Measurements from ENCODE around the gene EFNA1.
"Not testable (repeated sequence)": the region's sequence is repeated elsewhere in the genome, so short reads cannot be mapped to it uniquely, and the experiment has no call there.

Gene EFNA1

GRCh38 chr1:155116113-155116764 lies 11.4 kb upstream of the EFNA1 start:
- TF ChIP-seq, protein P1, sequence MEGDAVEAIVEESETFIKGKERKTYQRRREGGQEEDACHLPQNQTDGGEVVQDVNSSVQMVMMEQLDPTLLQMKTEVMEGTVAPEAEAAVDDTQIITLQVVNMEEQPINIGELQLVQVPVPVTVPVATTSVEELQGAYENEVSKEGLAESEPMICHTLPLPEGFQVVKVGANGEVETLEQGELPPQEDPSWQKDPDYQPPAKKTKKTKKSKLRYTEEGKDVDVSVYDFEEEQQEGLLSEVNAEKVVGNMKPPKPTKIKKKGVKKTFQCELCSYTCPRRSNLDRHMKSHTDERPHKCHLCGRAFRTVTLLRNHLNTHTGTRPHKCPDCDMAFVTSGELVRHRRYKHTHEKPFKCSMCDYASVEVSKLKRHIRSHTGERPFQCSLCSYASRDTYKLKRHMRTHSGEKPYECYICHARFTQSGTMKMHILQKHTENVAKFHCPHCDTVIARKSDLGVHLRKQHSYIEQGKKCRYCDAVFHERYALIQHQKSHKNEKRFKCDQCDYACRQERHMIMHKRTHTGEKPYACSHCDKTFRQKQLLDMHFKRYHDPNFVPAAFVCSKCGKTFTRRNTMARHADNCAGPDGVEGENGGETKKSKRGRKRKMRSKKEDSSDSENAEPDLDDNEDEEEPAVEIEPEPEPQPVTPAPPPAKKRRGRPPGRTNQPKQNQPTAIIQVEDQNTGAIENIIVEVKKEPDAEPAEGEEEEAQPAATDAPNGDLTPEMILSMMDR (IDR thresholded peaks at IDR 0.05; ENCODE audit: low read depth, low read length, missing control alignments) = no peak
- DNase-seq (ENCODE audit: low read depth) = no peak

DNA sequence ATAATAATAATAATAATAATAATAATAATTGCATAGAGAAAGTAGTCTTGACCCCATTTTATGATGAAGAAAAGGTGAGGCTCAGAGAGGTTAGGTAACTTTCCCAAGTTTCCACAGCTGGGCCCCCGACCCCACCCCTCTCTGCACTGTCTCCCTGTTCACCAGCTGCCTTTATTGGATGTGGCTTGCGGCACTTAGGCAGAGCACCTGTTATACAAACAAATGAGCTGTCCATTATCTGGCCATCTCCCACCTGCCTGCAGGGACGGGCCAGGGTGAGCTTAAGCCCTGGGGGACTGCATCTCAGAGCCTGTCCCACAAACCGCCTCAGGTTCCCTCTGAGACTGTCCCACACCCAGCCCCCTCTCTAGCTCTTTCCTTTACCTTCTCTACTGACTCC lies 10.1 kb upstream of the EFNA1 start:
- TF ChIP-seq, protein P1 (IDR thresholded peaks at IDR 0.05; ENCODE audit: low read depth, low read length, missing control alignments) = no peak
- DNase-seq (ENCODE audit: low read depth) = no peak

More at GRCh38 chr1:155116113-155116764, 11.4 kb upstream of the EFNA1 start:
- H3K4me3 ChIP-seq (ENCODE audit: low read depth, low read length) = no peak overlapping the region

DNA sequence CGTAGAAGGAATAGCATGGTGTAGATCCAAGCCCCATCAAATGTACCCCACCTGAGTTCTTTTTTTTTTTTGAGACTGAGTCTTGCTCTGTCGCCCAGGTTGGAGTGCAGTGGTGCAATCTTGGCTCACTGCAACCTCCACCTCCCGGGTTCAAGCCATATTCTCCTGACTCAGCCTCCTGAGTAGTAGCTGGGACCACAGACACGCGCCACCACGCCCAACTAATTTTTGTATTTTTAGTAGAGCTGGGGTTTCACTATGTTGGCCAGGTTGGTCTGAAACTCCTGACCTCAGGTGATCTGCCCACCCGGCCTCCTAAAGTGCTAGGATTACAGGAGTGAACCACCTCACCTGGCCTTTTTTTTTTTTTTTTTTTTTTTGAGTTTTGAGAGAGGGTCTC lies 9.6 kb upstream of the EFNA1 start:
- H3K4me3 ChIP-seq (ENCODE audit: low read depth, low read length); DNase-seq (ENCODE audit: low read depth): not testable (repeated sequence)

More for the DNA sequence above, 10.1 kb upstream of the EFNA1 start:
- no peak overlapping the region for H3K4me3 ChIP-seq (ENCODE audit: low read depth, low read length)

DNA sequence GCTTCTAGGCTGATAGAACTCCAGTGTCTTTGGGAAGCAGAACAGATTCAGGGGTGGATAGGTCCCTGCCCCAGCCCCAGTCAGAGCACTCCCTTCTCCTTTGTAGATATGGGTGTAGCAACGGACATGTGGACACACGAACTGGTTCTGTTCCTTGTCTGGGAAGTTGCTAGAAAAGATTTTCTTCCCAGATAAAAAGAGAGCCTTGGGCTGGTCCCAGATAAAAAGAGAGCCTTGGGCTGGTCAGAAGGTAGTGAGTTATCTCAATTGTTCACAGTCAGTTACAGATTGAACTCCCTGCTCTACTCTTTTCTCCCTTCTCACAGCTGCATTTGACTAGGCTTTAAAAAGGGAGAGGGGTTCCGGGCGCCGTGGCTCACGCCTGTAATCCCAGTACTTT lies 7.4 kb upstream of the EFNA1 start:
- DNase-seq (ENCODE audit: low read depth) = no peak
- no peak overlapping the region for H3K4me3 ChIP-seq (ENCODE audit: low read depth, low read length)
- TF ChIP-seq, protein P1 (IDR thresholded peaks at IDR 0.05; ENCODE audit: low read depth, low read length, missing control alignments) = no peak

DNA sequence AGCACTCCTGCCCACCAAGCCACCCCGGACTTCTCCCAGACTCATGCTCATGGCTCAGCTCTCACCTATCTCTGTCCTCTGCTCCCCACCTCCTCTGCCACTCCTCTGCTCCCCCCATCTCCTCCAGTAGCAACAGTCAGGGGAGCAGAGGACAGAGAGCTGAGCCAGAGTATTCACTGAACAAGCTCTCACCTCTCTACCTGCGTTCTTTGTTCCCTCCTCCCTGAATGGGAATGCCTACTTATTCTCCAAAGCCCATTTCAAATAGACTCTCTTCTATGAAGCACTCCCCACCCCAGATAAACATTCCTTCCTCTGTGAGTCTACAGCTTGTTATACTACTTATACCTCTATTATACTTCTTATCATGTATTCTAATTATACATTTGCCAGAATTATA lies 6.4 kb upstream of the EFNA1 start:
- TF ChIP-seq, protein P1 (IDR thresholded peaks at IDR 0.05; ENCODE audit: low read depth, low read length, missing control alignments) = no peak
- no peak overlapping the region for H3K4me3 ChIP-seq (ENCODE audit: low read depth, low read length)
- no peak for DNase-seq (ENCODE audit: low read depth)

DNA sequence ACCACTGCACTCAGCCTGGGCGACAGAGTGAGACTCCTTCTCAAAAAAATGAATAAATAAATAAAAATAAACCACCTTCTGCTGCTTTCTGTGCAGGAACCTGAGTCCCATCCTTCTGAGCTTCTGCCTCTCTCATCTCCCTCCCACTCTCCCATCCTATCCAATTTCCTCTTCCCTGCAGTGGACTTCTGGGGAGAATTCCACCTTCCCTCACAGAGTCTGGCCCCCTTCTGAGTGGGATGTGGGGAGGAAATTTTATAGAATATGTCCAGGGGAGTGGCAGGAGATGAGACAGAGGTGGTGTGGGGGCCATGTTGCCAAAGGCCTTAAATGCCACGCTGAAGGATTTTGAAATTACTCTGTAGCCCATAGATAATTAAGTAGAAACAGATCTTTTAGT lies 5.4 kb upstream of the EFNA1 start:
- no peak for DNase-seq (ENCODE audit: low read depth)
- no peak overlapping the region for H3K4me3 ChIP-seq (ENCODE audit: low read depth, low read length)
- TF ChIP-seq, protein P1 (IDR thresholded peaks at IDR 0.05; ENCODE audit: low read depth, low read length, missing control alignments) = no peak

DNA sequence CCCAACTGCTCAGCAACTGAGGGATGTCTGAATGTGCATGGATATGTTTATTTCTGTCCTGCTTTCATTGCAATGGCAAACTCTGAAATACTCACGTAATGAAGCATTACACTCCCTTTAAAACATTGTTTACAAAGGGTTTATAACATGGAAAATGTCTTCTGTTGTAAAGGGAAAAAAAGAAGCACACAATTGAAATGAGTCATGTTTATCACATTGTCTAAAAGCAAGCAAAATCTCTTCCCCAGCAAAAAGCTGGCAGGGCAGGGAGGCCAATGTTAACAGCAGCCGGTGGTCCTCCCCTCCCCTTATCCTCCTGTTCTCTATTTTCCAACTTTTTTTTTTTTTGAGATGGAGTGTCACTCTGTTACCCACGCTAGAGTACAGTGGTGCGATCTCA lies 3.9 kb upstream of the EFNA1 start:
- DNase-seq (ENCODE audit: low read depth) = no peak
- TF ChIP-seq, protein P1 (IDR thresholded peaks at IDR 0.05; ENCODE audit: low read depth, low read length, missing control alignments) = no peak
- no peak overlapping the region for H3K4me3 ChIP-seq (ENCODE audit: low read depth, low read length)

Data from GM12864 (cell line).